GM23338 (cell line): ENCODE data around the gene BLOC1S1.

Source experiments
- CREB1 ChIP-seq: fragments of 250-450 bp; sonication (Bioruptor Pico); IDR thresholded peaks from 2 replicates; pipeline ENCODE4 v1.5.0; 2020; ENCODE audit warnings: low read depth, mild to moderate bottlenecking, moderate library complexity
- EZH2 ChIP-seq: fragments of 200-600 bp; sonication (generic); IDR thresholded peaks from one replicate; pipeline ENCODE4 v1.8.0; 2017; ENCODE audit warnings: antibody characterized with exemption, mild to moderate bottlenecking, low read depth; ENCODE audit not compliant: unreplicated experiment
- EZH2phosphoT487 ChIP-seq: fragments of 200-600 bp; sonication (generic); IDR thresholded peaks from one replicate; pipeline ENCODE4 v1.8.1; 2018; ENCODE audit warnings: antibody characterized with exemption; ENCODE audit not compliant: unreplicated experiment
- NANOG ChIP-seq: IDR thresholded peaks from 2 replicates; pipeline ENCODE4 v1.6.1; 2016; ENCODE audit warnings: antibody characterized with exemption, borderline replicate concordance
- POLR2AphosphoS5 ChIP-seq: IDR thresholded peaks from 2 replicates; pipeline ENCODE4 v1.6.1; 2016; ENCODE audit warnings: antibody characterized with exemption, low read depth
- ZNF331 ChIP-seq: fragments of 250-450 bp; sonication (Bioruptor Pico); IDR thresholded peaks from 2 replicates; pipeline ENCODE4 v1.5.0; 2020; ENCODE audit warnings: low read depth, mild to moderate bottlenecking, moderate library complexity
- TF ChIP-seq, protein P1 (sequence below), 2 experiments: fragments of 200-600 bp in 1 of 2; sonication (generic) in 1 of 2; conservative IDR thresholded peaks; 2 replicates each; pipeline versions ENCODE4 v1.5.1 to v1.6.1; 2016 to 2017; ENCODE audit warnings: antibody characterized with exemption in 2 of 2, low read depth in 2 of 2, mild to moderate bottlenecking in 2 of 2, moderate library complexity in 1 of 2
- TF ChIP-seq, protein P2 (sequence below): IDR thresholded peaks from one replicate; pipeline ENCODE4 v1.6.1; 2018; ENCODE audit warnings: antibody characterized with exemption; ENCODE audit not compliant: unreplicated experiment

DNA sequence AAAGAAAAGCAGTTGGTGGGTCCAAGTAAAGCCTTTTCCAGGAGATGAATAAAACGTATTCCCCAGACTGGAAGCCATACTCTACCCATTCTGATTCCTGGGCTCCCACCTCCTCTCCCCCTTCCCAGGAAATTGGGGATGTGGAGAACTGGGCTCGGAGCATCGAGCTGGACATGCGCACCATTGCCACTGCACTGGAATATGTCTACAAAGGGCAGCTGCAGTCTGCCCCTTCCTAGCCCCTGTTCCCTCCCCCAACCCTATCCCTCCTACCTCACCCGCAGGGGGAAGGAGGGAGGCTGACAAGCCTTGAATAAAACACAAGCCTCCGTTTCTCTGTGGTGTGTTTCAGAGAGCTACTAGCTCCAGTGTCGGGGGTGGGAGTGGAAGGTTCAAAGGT lies 3.5 kb downstream of the BLOC1S1 start:
- TF ChIP-seq, protein P1, sequence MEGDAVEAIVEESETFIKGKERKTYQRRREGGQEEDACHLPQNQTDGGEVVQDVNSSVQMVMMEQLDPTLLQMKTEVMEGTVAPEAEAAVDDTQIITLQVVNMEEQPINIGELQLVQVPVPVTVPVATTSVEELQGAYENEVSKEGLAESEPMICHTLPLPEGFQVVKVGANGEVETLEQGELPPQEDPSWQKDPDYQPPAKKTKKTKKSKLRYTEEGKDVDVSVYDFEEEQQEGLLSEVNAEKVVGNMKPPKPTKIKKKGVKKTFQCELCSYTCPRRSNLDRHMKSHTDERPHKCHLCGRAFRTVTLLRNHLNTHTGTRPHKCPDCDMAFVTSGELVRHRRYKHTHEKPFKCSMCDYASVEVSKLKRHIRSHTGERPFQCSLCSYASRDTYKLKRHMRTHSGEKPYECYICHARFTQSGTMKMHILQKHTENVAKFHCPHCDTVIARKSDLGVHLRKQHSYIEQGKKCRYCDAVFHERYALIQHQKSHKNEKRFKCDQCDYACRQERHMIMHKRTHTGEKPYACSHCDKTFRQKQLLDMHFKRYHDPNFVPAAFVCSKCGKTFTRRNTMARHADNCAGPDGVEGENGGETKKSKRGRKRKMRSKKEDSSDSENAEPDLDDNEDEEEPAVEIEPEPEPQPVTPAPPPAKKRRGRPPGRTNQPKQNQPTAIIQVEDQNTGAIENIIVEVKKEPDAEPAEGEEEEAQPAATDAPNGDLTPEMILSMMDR (conservative IDR thresholded peaks at IDR 0.05; ENCODE audit: low read depth in 2 of 2), result no peak
- TF ChIP-seq EZH2phosphoT487 (no peak), EZH2 (no peak), ZNF331 (CRISPR knock-in tag) (no peak), NANOG (no peak), POLR2AphosphoS5 (no peak), CREB1 (no peak)
- TF ChIP-seq, protein P2, sequence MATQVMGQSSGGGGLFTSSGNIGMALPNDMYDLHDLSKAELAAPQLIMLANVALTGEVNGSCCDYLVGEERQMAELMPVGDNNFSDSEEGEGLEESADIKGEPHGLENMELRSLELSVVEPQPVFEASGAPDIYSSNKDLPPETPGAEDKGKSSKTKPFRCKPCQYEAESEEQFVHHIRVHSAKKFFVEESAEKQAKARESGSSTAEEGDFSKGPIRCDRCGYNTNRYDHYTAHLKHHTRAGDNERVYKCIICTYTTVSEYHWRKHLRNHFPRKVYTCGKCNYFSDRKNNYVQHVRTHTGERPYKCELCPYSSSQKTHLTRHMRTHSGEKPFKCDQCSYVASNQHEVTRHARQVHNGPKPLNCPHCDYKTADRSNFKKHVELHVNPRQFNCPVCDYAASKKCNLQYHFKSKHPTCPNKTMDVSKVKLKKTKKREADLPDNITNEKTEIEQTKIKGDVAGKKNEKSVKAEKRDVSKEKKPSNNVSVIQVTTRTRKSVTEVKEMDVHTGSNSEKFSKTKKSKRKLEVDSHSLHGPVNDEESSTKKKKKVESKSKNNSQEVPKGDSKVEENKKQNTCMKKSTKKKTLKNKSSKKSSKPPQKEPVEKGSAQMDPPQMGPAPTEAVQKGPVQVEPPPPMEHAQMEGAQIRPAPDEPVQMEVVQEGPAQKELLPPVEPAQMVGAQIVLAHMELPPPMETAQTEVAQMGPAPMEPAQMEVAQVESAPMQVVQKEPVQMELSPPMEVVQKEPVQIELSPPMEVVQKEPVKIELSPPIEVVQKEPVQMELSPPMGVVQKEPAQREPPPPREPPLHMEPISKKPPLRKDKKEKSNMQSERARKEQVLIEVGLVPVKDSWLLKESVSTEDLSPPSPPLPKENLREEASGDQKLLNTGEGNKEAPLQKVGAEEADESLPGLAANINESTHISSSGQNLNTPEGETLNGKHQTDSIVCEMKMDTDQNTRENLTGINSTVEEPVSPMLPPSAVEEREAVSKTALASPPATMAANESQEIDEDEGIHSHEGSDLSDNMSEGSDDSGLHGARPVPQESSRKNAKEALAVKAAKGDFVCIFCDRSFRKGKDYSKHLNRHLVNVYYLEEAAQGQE, result no peak
